ENCODE measurements around the gene OR6S1. TPM values are rescaled to one million over a fixed set of nuclear protein-coding genes. Genes with fewer than 3 reads are reported as not detected.

The OR6S1 gene
- total and polyA plus RNA-seq, 2 of the 8 experiments (the other 6 are each of a cell fraction or from before 2014, with no cell fraction given): not detected

- 42% methylated on average over 10 of the region's 10 CpGs; no CpG with 5 or more reads in 1 of the 2 experiments for WGBS, 2 experiments (ENCODE audit: extremely low coverage in 1 of 2, insufficient coverage in 1 of 2, insufficient read length in 1 of 2, insufficient replicate concordance in 2 of 2, low coverage in 1 of 2, low lambda C conversion rate in 2 of 2, missing lambda C conversion rate in 1 of 2)
- H4K20me1 ChIP-seq (replicated peaks in 1 of 2; ENCODE audit: control insufficient read depth in 1 of 2, insufficient read depth in 2 of 2, low read length in 2 of 2): no peaks in the 10 kb centered on the region
- peaks cover 0 to 24% (median 15%) of the 10 kb centered on the region in 4 experiments; a peak in 6 of 7 replicates for H3K27me3 ChIP-seq (replicated peaks in 1 of 4; ENCODE audit: control insufficient read depth in 3 of 4, extremely low read depth in 1 of 4, insufficient read depth in 3 of 4, low read length in 3 of 4)
- no peak overlapping the region for H2BK15ac ChIP-seq (ENCODE audit: low read length)
- no peaks in the 10 kb centered on the region for H3K79me1 ChIP-seq (ENCODE audit: low read depth, low read length)
- H2BK120ac ChIP-seq (replicated peaks; ENCODE audit: low read depth, low read length): no peak overlapping the region
- no peaks in the 10 kb centered on the region for H3K36me3 ChIP-seq (ENCODE audit: control insufficient read depth in 2 of 4, insufficient read depth in 4 of 4, low read length in 3 of 4)
- no peak overlapping the region for H4K8ac ChIP-seq (ENCODE audit: extremely low read depth, insufficient read depth, low read length)
- DNase-seq (ENCODE audit: low read depth in 1 of 2, low spot score in 2 of 2): no peak
- H2AFZ ChIP-seq (ENCODE audit: low read length): peak overlapping the region; percentile 54; the same call in 1 of the 2 replicates
- CTCF ChIA-PET (ENCODE audit: partially characterized antibody): no interaction called here
- peaks cover 41% of the 10 kb centered on the region for H3K23me2 ChIP-seq (ENCODE audit: low read depth, low read length)
- no peak overlapping the region for H2BK5ac ChIP-seq (ENCODE audit: low read depth, low read length)
- H3K9me3 ChIP-seq (ENCODE audit: insufficient read depth in 2 of 2, low read depth in 1 of 2, low read length in 1 of 2): no peaks in the 10 kb centered on the region
- 0 out of 2 replicates have a peak overlapping the region, but pooled peaks have one; percentile 77 for H2BK12ac ChIP-seq (ENCODE audit: low read depth, low read length)
- H3K4me2 ChIP-seq (ENCODE audit: insufficient read depth in 1 of 2, low read depth in 2 of 2, low read length in 2 of 2): peak overlapping the region; percentile 63 to 95
- POLR2A ChIA-PET (ENCODE audit: partially characterized antibody): interaction anchor here (0.5 to 1.4 kb wide), 5 partner anchors 18 to 294 kb away, joined by 3 to 4 read pairs (median 3); partner anchors contain the start of genes PNP and RNASE4
- H3K4me3 ChIP-seq (ENCODE audit: extremely low read depth in 1 of 4, insufficient read depth in 2 of 4, low read depth in 3 of 4, low read length in 4 of 4): peak overlapping the region; percentile 4 to 52 (median 18); a peak in 5 of 8 replicates
- no peak overlapping the region for H3K14ac ChIP-seq (ENCODE audit: insufficient read length)
- H3K27ac ChIP-seq (ENCODE audit: low read depth, low read length): no peak overlapping the region
- peaks cover 0 to 8% (median 1%) of the 10 kb centered on the region in 4 experiments; a peak in 2 of 7 replicates for H3K4me1 ChIP-seq (replicated peaks in 1 of 4; ENCODE audit: control insufficient read depth in 3 of 4, insufficient read depth in 4 of 4, low read length in 3 of 4)
- H3K56ac ChIP-seq (replicated peaks; ENCODE audit: insufficient read length, low read depth, low read length): no peak overlapping the region
- no peak overlapping the region for H4K91ac ChIP-seq (replicated peaks; ENCODE audit: insufficient read length, low read length)
- H4K5ac ChIP-seq (ENCODE audit: insufficient read length, low read depth, low read length): no peak overlapping the region
- H2BK20ac ChIP-seq (ENCODE audit: low read length): no peak overlapping the region
- no peak overlapping the region for H3K4ac ChIP-seq (replicated peaks; ENCODE audit: insufficient read length, low read depth, low read length)
- H3K23ac ChIP-seq (ENCODE audit: insufficient read length): no peak overlapping the region
- peak; percentile 32 for FAIRE-seq
- no peak overlapping the region for H3K9ac ChIP-seq (replicated peaks in 1 of 4; ENCODE audit: extremely low read depth in 1 of 4, low read depth in 3 of 4, low read length in 3 of 4)
- H2AK5ac ChIP-seq (ENCODE audit: low read depth, low read length): no peak overlapping the region
- no peak overlapping the region for H3K18ac ChIP-seq (ENCODE audit: extremely low read depth, low read length)
- no peaks in the 10 kb centered on the region for H3K79me2 ChIP-seq (ENCODE audit: control insufficient read depth in 1 of 2, insufficient read depth in 2 of 2, low read length in 2 of 2)
- TF ChIP-seq E2F6 (IDR thresholded peaks at IDR 0.05) (no peak), HDAC2 (IDR thresholded peaks at IDR 0.05; ENCODE audit: borderline replicate concordance in 1 of 2, low read depth in 2 of 2, low read length in 2 of 2) (no peak), TEAD4 (IDR thresholded peaks at IDR 0.05; ENCODE audit: low read depth, low read length) (peak; percentile 82), SAP30 (IDR thresholded peaks at IDR 0.05; ENCODE audit: insufficient read depth, insufficient replicate concordance, low read length) (no peak), TCF12 (IDR thresholded peaks at IDR 0.05; ENCODE audit: low read depth, low read length) (no peak), CEBPB (IDR thresholded peaks at IDR 0.05; ENCODE audit: low read depth, low read length) (no peak), SUZ12 (IDR thresholded peaks at IDR 0.05; ENCODE audit: low read length) (no peak), CTBP2 (IDR thresholded peaks at IDR 0.05; ENCODE audit: borderline replicate concordance, insufficient read depth, insufficient read length, low read length) (no peak), JUND (IDR thresholded peaks at IDR 0.05; ENCODE audit: low read length) (no peak), SIRT6 (IDR thresholded peaks at IDR 0.05; ENCODE audit: low read length) (no peak), MAX (IDR thresholded peaks at IDR 0.05) (no peak)
Measured at GRCh38 chr14:20628063-20628854, 13.2 kb downstream of the OR6S1 start.
